Measurements from ENCODE around the gene HOXC11.

The HOXC11 gene

GRCh38 chr12:53955036-53955775, 17.7 kb upstream of the HOXC11 start:
- no peak overlapping the region for H3K4me3 ChIP-seq (ENCODE audit: control insufficient read depth, low read depth, low read length)
- no peak for TF ChIP-seq CTCF (conservative IDR thresholded peaks at IDR 0.05; ENCODE audit: control insufficient read depth, insufficient read depth, low read depth, low read length)
- DNase-seq (ENCODE audit: low read depth), result no peak

DNA sequence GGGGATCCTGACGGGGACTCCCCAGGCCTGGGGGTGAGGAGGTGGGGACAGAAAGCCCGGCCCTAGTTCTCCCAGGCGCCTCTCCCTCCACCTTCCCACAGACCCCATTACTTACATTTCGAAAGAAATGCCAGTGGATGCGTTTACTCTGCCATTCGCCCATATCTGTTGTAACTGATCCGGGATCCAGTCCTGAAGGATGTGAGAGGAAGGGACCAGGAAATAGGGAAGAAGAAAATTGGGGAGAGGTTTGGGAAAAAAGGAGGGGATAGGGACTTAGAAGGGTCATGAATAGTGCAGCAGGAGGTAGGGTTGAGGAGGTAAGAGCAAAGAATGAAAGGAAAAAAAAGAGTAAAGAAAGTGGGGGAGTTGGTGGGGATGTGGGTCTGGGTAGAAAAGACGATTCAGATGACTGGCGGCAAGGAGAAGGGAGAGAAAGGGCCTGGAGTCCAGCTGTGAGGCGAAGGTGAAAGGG, 17.1 kb upstream of the HOXC11 start:
- H3K4me3 ChIP-seq (ENCODE audit: control insufficient read depth, low read depth, low read length), result no peak overlapping the region
- TF ChIP-seq CTCF (conservative IDR thresholded peaks at IDR 0.05; ENCODE audit: control insufficient read depth, insufficient read depth, low read depth, low read length), result no peak
- no peak for DNase-seq (ENCODE audit: low read depth)

DNA sequence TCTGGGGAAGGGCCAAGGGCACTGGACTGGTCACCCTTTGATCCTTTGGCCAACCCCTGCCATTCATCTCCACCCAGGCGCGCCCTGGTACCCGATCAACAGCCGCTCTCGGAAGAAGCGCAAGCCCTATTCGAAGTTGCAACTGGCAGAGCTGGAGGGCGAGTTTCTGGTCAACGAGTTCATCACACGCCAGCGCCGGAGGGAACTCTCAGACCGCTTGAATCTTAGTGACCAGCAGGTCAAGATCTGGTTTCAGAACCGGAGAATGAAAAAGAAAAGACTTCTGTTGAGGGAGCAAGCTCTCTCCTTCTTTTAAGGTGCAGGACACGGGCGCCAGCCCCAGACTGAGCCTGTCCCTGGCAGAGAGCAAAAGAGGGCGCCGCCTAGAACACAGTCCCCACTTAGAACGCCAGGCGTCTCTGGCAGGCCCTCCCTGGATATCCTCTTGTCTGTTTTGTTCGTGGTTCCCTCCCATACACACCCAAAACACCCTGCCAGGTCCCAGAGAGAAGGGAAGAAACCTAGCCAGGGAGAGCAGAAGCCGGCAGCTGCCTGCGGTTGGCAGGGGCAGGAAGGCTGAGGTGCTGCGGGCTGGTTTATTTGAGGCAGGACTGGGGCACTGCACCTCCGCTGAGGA, 16.6 kb upstream of the HOXC11 start:
- DNase-seq (ENCODE audit: low read depth), result no peak
- H3K4me3 ChIP-seq (ENCODE audit: control insufficient read depth, low read depth, low read length), result no peak overlapping the region
- TF ChIP-seq CTCF (conservative IDR thresholded peaks at IDR 0.05; ENCODE audit: control insufficient read depth, insufficient read depth, low read depth, low read length), result no peak

- no peak for TF ChIP-seq CTCF (conservative IDR thresholded peaks at IDR 0.05; ENCODE audit: control insufficient read depth, insufficient read depth, low read depth, low read length)
- H3K4me3 ChIP-seq (ENCODE audit: control insufficient read depth, low read depth, low read length), result no peak overlapping the region
- DNase-seq (ENCODE audit: low read depth), result no peak
Observed at GRCh38 chr12:53956914-53957536, 15.9 kb upstream of the HOXC11 start.

GRCh38 chr12:53958128-53958527, 14.8 kb upstream of the HOXC11 start:
- no peak overlapping the region for H3K4me3 ChIP-seq (ENCODE audit: control insufficient read depth, low read depth, low read length)
- no peak for DNase-seq (ENCODE audit: low read depth)
- TF ChIP-seq CTCF (conservative IDR thresholded peaks at IDR 0.05; ENCODE audit: control insufficient read depth, insufficient read depth, low read depth, low read length), result no peak

- no peak for TF ChIP-seq CTCF (conservative IDR thresholded peaks at IDR 0.05; ENCODE audit: control insufficient read depth, insufficient read depth, low read depth, low read length)
- no peak overlapping the region for H3K4me3 ChIP-seq (ENCODE audit: control insufficient read depth, low read depth, low read length)
- no peak for DNase-seq (ENCODE audit: low read depth)
Observed at GRCh38 chr12:53959314-53959713, 13.6 kb upstream of the HOXC11 start.

Data from fibroblast of mammary gland (primary cell).